Activated gamma-delta T cell treated with anti-CD3 and anti-CD28 coated beads, Interleukin-2, amount 50 U/mL, for 16 hours (primary cell): ENCODE measurements around the gene ASPN.

Experiments used
- DNase-seq: peaks from one replicate; pipeline ENCODE4 v3.0.0-alpha.2; 2020; ENCODE audit warnings: low read depth

ASPN gene

DNA sequence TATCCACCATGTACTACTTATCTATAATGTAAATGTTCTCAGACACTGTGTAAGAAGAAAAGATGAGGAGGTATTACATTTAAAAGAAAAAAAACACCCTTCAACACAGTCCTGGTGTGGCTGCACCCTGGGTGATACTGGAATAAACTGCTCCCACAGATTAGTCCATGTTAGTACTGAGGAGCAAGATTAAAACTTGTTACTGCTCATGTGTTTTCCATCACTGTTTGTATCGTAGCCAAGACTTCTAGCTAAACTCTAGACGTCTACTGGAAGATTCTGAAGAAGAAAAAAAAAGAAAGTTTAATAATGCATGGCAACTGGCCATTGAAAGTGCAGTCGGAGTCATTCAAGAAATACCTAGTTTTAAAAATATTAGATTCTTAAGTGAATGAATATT, at the start of gene ASPN:
ASPN (minus strand) TSS at position 178 of the 400 bp plus-strand sequence.
- DNase-seq = no peak

DNA sequence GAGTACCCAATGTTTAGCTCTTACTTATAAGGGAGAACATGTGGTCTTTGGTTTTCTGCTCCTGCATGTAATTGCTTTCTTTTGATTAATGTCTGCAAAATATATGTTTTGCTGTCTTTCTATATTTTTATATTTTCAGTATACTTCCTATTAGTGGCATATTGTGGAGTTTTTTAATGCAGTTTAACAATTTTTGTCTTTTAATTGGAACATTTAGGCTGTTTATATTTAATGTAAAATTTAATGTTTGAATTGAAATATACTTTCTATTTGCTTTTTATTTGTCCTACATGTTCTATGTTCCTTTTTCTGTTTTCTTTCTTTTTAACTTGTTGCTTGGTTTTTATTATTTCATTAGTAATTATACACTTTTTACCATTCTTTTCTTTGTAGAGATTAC, 48.6 kb upstream of the ASPN start:
- no peak for DNase-seq

DNA sequence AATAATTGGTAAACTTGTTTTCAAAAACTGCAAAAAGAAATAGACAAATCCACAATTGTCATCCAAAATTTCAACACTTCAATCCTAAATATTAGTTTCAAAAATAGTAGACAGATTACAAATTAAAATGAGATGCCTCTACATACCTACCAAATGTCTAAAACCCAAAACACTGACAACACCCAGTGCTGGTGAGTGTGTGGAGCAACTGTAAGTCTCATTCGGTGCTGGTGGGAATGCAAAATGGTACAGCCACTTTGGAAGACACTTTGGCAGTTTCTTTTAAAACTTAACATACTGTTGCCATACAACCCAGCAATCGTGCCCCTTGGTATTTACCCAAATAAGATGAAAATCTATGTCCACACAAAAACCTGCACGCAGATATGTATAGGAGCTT, 46.8 kb upstream of the ASPN start:
- no peak for DNase-seq

DNA sequence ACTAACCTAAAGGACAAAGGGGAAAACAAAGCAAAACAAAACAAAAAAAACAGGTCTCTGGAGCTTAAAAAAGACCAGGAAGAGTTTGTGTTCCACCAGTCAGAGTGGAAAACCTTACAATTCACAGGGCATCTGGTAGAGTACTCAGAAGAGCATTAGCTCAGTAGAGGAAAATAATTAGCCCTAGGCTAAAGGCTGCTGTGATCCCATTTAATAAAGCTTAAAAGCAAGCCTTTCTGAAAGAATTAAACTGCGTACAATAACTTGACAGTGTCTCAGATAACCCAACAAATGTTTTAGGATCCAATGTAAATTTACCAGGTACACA, 46.2 kb upstream of the ASPN start:
- DNase-seq = no peak

DNA sequence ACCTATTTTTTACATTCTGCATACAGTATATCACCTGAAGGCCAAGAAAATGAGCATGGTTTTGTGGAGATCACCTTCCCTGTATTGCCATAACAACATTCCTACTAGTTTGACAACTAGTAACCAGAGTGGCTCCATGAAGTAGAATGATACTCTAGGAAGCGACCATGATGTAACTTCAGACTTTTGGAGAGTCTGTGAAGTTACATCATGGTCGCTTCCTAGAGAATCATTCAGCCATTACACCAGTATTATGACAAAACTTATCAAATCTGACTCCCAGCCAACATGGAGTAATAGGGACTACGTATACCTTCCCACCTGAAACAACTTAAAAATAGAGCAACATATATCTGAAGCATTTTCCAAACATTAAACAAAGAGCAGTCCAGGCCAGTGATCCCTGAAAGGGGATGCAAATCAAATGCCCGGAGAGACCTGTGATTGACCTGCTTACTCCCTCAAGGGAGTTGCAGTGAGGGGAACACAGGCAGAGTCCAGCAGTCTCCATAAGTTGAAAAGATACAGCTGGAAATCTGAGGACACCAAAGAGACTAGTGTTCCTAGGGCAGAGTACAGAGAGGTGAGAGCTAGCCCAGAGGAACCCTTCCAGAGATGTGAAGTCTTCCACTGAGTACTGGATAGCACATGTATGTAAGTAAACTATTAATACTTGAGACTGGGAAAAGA, 45.7 kb upstream of the ASPN start:
- no peak for DNase-seq

DNA sequence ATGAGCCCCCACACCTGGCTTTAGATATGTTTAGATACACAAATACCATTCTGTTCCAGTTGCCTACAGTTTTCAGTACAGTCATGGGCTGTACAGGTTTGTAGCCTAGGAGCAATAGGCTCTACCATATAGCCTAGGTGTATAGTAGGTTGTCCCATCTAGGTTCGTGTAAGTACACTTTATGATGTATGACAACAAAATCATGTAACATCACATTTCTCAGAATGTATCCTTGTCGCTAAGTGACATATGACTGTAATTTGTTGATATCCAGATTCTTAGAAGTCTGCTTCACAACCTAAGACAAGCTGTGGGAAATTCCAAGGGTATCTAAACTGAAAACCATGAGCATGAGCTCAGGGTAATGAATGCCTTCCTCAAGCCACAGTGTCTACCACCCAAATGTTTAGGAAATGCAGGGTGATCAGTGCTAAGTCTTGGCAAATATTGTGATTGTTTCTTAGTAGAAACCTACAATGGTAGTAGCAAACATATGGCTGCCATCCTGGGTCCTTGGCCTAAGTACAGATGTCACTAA, 45.1 kb upstream of the ASPN start:
- no peak for DNase-seq

DNA sequence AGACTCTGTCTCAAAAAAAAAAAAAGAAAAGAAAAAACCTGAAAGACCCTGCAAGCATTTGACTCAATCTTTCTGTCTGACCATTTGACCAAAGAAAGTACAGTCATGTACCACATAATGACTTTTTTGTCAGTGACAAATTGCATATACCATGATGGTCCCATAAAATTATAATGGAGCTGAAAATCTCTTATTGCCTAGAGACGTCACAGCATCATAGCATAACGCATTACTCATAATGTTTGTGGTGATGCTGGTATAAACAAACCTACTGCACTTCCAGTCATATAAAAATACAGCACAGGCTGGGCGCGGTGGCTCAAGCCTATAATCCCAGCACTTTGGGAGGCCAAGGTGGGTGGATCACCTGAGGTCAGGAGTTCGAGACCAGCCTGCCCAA, 43.0 kb upstream of the ASPN start:
- no peak for DNase-seq

DNA sequence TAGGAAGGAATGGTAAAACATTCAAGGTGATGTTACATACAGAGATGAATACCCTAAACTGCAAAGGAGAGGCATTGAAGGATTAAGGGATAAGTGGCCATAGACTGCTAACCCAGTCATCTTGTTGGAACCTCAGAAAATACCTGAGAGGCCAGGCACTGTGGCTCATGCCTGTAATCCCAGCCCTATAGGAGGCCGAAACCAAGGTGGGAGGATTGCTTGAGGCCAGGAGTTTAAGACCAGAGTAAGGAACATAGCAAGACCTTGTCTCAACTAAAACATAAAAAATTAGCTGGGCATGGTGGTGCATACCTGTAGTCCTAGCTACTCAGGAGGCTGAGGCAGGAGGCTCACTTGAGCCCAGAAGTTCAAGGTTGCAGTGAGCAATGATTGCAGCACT, 42.6 kb upstream of the ASPN start:
- no peak for DNase-seq

DNA sequence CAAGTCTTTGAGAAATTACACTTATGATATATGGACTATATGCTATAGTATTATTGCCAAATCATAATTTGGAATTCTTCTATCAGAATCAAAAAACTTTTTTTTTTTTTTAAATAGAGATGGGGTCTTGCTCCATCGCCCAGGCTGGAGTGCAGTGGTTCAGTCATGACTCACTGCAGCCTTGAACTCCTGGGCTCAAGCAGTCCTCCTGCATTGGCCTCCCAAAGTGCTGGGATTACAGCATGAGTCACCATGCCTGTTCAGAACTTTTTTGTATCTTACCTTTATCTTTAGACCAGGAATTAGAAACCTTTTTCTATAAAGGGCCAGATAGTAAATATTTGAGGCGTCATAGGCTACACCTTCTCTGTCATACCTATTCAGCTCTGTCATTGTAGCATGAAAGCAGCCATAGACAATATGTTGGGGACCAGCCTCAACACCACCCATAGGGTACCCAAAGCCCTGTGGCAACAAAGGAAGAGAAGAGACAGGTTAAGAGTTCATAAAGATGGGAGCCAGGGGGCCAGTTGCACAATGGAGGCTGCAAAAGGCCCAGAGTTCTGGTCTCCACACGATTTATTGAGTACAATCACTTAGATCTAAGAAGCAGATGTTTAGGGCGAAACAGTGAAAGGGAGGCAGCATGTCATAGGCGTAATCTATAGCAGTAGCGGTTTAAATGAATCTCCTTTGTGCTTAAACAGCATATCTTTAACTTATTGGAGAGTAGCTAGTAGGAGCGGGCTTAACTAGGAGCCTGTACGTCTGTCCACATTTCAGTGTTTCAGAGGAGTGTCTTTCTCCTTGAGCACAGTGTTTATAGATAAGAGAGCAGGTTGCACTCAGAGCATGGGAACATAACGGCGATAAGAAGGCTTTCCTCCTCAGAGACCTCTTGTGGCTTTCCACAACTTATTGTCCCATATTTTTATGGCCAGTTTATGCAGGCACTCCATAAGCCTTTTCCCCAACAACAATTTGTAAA, 41.0 kb upstream of the ASPN start:
- DNase-seq = no peak

DNA sequence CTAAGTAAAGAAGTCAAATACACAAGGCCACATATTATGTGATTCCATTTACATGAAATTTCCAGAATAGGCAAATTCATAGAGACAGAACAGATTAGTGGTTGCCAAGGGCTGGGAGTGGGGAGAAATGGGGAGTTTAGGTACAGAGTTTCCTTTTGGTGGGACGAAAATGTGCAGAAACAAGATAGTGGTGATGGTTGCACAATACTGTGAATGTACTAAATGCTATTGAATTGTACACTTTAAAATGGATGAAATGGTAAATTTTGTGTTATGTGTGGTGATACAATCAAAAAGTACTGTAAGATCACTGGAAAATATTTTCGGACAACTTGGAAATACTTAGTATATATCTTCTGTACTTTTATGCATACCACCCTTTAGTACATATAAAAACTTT, 38.5 kb upstream of the ASPN start:
- no peak for DNase-seq

DNA sequence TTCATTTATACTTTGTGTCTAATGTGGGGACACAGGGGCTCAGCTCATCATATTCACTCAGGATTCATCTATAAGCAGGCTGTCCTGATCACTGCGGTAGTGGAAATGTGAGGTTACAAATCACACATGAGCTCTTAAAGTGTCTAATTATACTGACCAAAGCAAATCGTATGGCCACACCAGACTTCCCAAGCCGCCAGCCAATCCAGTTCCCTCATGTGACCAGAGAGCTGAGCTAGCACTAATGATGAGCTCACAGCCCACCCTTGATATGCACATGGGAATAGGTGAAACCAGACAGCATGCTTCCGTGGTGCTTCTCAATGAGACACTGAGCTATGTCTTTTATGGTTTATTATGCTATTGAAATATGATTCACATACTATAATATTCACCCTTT, 35.9 kb upstream of the ASPN start:
- DNase-seq = no peak

DNA sequence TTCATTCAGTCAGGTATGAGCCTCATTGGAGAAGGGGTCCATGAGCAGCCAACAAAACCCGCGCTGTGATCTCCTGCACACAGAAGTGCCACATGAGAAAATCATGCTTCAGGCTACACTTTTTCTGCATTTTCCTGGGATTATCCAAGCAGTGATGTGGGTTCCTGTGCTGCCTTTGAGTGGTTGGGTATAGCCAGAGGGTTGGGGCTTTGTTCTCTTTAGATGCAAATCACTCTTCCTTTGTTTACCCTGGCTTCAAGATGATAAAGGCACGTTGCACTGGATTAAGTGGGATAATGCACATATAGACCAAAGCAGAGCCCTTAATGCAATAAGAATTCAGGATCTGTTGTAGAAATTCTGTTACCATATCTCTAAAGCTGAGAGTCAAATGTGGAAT, 34.7 kb upstream of the ASPN start:
- no peak for DNase-seq

DNA sequence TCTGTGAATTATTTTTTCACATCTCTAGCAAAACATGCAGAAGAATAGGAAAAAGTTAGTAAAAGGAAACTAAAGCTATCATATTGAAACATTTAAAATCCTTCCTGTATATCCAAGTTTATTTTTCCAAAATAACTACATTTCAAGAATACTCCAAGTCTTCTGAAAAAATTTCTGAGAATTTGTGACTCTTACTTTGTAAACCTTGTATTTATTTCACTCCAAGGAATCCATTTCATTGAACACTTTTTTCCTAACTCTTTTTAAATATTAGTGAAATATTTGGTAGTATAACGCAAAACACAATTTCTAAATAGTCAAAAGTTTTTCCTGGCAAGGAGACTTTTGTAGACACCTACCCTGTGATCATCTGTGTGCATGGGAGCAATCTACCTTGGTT, 34.2 kb upstream of the ASPN start:
- DNase-seq = no peak

DNA sequence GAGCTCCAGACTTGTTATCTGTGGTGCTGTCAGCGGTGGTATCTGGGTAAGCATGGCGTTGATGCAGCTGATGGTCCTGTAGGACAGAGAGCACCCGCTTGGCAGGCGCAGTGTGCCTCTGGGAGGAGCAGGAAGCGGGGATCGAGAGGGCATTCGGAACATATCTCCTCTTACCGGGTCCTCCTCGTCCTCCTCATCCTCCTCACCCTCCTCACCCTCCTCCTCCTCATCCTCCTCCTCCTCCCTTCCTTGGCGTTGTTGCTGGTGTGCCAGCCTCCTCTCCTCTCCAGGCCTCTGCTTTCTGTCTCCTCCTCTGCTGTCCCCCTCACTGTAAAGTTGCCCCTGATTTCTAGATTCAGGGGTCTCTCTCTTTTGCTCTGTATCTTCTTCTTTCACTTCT, 32.3 kb upstream of the ASPN start:
- DNase-seq = no peak

DNA sequence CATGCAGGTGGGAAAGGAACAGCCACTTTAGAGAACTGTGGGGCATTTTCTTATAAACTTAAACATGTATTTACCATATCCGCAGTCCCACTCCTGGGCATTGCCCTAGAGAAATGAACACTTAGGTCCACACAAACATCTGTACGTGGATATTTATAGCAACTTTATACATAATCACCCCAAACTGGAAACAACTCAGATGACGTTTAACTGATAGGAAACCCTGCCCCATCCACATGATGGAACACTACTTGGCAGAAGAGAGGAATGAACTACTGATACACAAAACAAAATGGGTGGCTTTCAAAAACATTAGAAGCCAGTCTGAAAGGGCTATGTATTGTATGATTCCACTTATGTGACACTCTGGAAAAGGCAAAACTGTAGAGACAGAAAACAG, 31.0 kb upstream of the ASPN start:
- DNase-seq = no peak

DNA sequence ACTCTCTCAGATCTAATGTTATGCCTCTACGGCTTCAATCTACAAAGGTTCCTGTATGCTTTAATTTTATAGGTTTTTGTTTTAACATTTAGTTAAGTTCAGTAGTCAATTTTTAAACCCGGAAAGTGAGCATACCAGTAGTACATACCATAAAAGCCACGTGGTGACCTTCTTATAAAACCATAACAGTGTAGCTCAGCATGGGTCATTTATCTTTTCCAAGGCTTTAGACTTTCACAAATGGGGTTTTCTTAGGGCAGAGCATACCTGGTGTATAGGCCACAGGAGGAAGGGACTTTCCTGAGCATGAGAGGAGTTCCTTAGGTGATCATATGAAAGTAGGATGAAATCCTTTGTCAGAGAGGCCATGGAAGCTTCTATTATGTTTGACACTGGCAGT, 30.3 kb upstream of the ASPN start:
- DNase-seq = no peak

DNA sequence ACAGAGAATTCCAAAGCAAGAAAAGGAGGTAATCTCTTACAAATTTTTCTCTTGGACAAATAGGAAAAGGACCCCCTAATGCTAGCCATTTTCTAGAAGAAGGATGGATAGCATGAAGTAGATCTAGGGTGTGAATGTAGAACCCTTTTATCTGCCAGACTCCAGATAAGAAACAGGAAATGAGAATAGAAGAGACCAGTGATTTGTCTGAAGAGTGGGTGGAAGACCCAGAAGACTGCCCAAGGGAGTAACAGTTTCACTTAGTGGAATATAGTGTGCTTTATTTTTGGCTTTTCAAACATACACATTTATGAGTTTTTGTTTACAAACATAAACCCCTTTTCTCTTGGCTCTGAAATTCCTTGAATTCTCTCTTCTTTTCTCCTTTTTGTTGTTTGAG, 28.4 kb upstream of the ASPN start:
- DNase-seq = no peak

DNA sequence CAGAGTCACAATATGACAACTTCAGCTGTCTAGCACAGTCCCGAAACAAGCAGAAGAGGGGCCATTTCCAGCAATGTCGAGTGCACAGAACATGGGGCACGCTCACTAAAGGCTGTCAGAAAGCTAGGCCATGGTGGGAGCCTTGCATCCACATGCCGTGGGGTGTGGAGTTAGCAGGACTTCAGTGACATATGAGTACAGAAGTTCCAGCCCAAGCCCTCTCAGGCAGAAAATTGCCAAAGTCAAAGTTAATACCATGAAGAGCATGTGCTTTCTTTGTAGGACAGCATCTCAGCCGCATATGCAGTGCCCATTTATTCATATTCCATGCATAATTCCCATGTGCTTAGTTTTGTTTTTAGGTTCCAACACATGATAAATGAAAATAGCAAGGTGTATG, 26.7 kb upstream of the ASPN start:
- no peak for DNase-seq

DNA sequence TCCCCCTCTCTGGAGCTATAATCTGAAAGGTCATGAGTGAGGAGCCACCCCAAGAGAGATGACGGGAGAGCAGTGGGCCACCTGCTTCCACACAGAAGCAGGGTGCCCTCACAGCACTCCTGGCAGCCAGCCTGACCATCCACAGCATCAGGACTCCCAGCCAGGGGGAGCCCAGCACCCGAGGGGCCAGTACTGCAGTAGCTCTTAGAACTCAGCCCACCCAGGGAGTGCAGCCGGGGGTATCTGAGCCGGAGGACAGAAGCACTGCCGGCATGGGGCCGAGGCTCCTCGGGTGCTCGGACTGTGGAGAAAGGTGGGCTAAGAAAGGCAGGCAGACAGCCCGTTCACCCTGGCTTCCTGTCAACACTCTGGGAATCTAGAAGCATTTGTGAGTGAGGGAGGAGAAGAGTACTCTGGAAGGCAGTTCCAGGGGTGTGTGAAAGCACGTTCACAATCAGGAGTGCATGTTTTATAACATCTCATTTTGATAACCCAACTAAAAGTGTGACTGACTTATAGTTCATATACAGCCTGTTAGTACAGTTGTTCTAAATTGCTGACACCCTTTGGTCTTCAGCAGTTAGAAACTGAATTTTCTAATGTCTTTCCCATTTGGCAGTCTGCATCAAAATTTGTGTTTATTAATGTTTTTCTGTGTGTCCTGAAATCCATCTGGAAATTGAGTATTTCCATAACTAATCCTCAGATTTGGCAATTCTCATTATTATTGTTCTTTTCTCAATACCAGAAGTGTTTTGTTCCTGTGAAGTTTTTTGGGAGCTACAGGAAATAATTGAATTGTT, 25.9 kb upstream of the ASPN start:
- DNase-seq = no peak

DNA sequence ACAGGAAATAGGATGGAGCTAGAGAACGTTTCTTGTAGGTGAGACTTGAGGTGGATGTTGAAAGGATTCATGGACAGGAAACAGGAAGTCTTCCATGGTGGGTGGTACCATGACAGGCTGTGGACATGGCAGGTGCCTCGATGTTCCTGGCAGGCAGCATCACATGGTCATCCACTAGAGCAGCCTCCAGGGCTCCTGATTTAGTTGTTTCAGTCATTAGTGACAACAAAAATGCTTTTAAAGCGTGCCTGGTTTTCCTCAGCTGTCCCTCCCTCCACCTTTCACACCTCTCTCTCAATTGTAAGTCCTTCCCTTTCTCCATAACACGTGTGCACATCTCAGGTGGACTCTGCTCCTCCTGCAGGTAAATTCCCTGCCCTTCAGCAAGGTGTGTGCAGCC, 25.2 kb upstream of the ASPN start:
- DNase-seq = no peak

DNA sequence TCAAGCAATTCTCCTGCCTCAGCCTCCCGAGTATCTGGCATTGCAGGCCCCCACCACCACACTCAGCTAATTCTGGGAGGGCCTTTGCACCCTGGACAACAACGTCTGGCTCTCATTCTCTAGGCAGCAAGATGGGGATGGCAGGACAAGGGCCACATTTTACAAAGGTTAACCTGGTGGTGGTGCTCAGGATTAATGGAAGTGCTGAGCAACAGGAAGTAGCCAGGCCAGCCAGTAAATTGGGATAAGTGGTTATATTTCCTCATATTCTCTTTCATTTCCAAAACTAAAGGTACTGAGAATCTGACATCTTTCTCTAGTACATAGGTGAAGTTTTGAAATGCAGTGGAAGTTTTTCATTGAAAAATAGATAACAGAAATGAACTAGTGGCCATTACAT, 24.7 kb upstream of the ASPN start:
- DNase-seq = no peak

DNA sequence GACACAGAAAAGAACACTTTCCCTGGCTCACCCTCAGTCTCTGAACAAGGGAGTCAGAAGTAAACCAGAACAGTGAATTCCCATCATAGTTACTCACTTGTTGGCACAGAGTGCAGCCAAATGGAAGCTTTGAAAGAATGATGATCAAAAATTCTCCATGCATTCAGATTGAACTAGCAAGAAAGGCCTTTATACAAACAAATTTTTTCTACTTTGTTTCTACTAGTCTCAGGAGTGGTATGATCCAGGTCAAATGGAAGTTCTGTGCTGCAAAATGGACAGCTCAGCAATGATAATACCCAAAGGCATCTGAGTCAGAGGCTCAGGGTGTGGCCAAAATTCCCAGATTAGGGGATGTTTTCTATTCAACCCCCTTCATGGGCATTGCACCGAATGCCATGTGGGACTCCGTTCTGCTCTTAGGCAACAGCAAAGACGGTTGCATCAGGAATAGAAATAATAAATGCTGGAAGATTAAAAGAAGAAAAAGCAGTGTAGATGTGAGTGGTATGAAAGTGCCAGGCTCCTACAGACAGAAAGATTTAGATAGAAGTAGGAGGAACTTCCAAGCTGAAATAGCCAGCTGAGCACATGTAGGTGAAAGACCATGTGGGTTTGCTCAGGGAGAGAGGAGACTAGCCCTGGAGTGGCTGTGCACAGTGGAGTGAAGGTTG, 24.0 kb upstream of the ASPN start:
- no peak for DNase-seq
